ENCODE data around the gene C3orf80. TPM values are rescaled to one million over a fixed set of nuclear protein-coding genes. Genes with fewer than 3 reads are reported as not detected.
"Not testable (repeated sequence)": the region's sequence is repeated elsewhere in the genome, so short reads cannot be mapped to it uniquely, and the experiment has no call there.

Gene C3orf80
- total and polyA plus RNA-seq, 3 donors from 2014 or later, result 0.63 to 2.8 (median 2.0) TPM

- Histone ChIP-seq H3K9me3 (no peaks in the 10 kb centered on the region), H3K27me3 (no peaks in the 10 kb centered on the region), H3K4me1 (no peaks in the 10 kb centered on the region), H3K4me3 (no peak overlapping the region), H3K36me3 (ENCODE audit: low read depth, missing control alignments) (no peaks in the 10 kb centered on the region), H3K27ac (no peak overlapping the region)
- TF ChIP-seq, protein P1, sequence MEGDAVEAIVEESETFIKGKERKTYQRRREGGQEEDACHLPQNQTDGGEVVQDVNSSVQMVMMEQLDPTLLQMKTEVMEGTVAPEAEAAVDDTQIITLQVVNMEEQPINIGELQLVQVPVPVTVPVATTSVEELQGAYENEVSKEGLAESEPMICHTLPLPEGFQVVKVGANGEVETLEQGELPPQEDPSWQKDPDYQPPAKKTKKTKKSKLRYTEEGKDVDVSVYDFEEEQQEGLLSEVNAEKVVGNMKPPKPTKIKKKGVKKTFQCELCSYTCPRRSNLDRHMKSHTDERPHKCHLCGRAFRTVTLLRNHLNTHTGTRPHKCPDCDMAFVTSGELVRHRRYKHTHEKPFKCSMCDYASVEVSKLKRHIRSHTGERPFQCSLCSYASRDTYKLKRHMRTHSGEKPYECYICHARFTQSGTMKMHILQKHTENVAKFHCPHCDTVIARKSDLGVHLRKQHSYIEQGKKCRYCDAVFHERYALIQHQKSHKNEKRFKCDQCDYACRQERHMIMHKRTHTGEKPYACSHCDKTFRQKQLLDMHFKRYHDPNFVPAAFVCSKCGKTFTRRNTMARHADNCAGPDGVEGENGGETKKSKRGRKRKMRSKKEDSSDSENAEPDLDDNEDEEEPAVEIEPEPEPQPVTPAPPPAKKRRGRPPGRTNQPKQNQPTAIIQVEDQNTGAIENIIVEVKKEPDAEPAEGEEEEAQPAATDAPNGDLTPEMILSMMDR (IDR thresholded peaks at IDR 0.05), result no peak
- no peak for TF ChIP-seq POLR2A (IDR thresholded peaks at IDR 0.05)
- intact Hi-C loops (cut with DNase I; ENCODE audit: low total_unique reads), result no loop called here
- DNase-seq, result no peak
- WGBS, 2 donors, result 78 to 81% methylated on average over 8 to 9 of the region's 9 CpGs
These were observed 28.6 kb upstream of the C3orf80 start for GRCh38 chr3:160196511-160197104.

- intact Hi-C loops (cut with DNase I; ENCODE audit: low total_unique reads), result no loop called here
- DNase-seq, result no peak
- no peaks in the 10 kb centered on the region for H3K27me3 ChIP-seq
- WGBS, 2 donors, result 94 to 95% methylated on average over 3 of the region's 3 CpGs
- H3K4me1 ChIP-seq, result no peaks in the 10 kb centered on the region
- TF ChIP-seq, protein P1 (IDR thresholded peaks at IDR 0.05), result no peak
- TF ChIP-seq POLR2A (IDR thresholded peaks at IDR 0.05), result no peak
- no peaks in the 10 kb centered on the region for H3K36me3 ChIP-seq (ENCODE audit: low read depth, missing control alignments)
- H3K27ac ChIP-seq, result no peak overlapping the region
- H3K9me3 ChIP-seq, result no peaks in the 10 kb centered on the region
- no peak overlapping the region for H3K4me3 ChIP-seq
These were observed 26.1 kb upstream of the C3orf80 start for GRCh38 chr3:160199108-160199507.

DNA sequence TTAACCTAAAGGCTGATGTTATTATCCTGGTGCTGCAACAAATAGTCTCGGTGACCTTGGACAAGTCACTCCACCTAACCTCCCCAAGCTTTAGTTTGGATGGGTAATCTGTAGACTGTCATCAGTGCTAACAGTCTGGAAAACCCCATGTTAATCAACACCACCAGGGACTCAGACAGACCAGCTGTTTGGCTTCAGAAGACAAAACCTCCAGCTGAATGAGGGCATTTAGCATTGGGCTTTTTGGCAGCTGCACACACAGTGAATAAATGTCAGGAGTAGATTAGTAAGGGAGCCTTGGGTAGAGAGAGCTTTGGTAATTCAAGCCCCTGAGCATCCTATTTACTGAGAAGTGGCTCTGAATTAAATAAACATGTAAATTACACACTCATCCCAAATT is 24.9 kb upstream of the C3orf80 start:
- intact Hi-C loops (cut with DNase I; ENCODE audit: low total_unique reads), result no loop called here
- TF ChIP-seq POLR2A (IDR thresholded peaks at IDR 0.05), result no peak
- TF ChIP-seq, protein P1 (IDR thresholded peaks at IDR 0.05), result no peak
- Histone ChIP-seq H3K27ac (no peak overlapping the region), H3K9me3 (no peaks in the 10 kb centered on the region), H3K4me1 (no peaks in the 10 kb centered on the region), H3K36me3 (ENCODE audit: low read depth, missing control alignments) (no peaks in the 10 kb centered on the region), H3K27me3 (no peaks in the 10 kb centered on the region), H3K4me3 (no peak overlapping the region)
- 95 to 100% methylated on average over 1 of the region's 1 CpG for WGBS, 2 donors
- no peak for DNase-seq

DNA sequence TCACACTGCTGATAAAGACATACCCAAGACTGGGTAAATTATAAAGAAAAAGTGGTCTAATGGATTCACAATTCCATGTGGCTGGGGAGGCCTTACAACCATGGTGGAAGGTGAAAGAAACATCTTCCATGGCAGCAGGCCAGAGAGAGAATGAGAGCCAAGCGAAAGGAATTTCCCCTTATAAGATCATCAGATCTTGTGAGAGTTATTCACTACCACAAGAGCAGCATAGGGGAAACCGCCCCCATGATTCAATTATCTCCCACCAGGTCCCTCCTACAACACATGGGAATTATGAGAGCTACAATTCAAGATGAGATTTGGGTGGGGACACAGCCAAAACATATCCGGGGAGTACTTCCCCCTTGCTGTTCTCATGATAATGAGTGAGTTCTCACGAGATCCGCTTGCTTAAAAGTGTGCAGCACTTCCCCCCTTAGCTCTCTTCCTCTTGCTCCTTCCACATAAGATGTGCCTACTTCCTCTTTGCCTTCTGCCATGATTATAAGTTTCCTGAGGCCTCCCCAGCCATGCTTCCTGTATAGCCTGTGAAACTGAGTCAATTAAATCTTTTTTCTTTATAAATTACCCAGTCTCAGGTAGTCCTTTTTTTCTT is 20.7 kb upstream of the C3orf80 start:
- intact Hi-C loops (cut with DNase I; ENCODE audit: low total_unique reads); H3K9me3 ChIP-seq; H3K27me3 ChIP-seq; H3K36me3 ChIP-seq (ENCODE audit: low read depth, missing control alignments); H3K4me1 ChIP-seq; H3K4me3 ChIP-seq; H3K27ac ChIP-seq; DNase-seq: not testable (repeated sequence)
- WGBS, 2 donors, result 85 to 91% methylated on average over 5 of the region's 5 CpGs

GRCh38 chr3:160205606-160206005 is 19.6 kb upstream of the C3orf80 start:
- TF ChIP-seq POLR2A (IDR thresholded peaks at IDR 0.05), result no peak
- TF ChIP-seq, protein P1 (IDR thresholded peaks at IDR 0.05), result no peak
- no peak overlapping the region for H3K4me3 ChIP-seq
- no peaks in the 10 kb centered on the region for H3K9me3 ChIP-seq
- intact Hi-C loops (cut with DNase I; ENCODE audit: low total_unique reads), result no loop called here
- 55 to 56% methylated on average over 4 of the region's 4 CpGs for WGBS, 2 donors
- no peak overlapping the region for H3K27ac ChIP-seq
- no peaks in the 10 kb centered on the region for H3K36me3 ChIP-seq (ENCODE audit: low read depth, missing control alignments)
- no peaks in the 10 kb centered on the region for H3K27me3 ChIP-seq
- H3K4me1 ChIP-seq, result no peaks in the 10 kb centered on the region
- DNase-seq, result no peak
